Superior temporal gyrus (tissue), 1 donor: ENCODE results near the gene NLGN1.

ENCODE experiments used
- DNase-seq: peaks from one replicate; pipeline ENCODE4 v3.0.0-alpha.2; 2016; ENCODE audit errors: extremely low spot score

Gene NLGN1

GRCh38 chr3:173838644-173839043 is 441.1 kb downstream of the NLGN1 start:
- no peak for DNase-seq

DNA sequence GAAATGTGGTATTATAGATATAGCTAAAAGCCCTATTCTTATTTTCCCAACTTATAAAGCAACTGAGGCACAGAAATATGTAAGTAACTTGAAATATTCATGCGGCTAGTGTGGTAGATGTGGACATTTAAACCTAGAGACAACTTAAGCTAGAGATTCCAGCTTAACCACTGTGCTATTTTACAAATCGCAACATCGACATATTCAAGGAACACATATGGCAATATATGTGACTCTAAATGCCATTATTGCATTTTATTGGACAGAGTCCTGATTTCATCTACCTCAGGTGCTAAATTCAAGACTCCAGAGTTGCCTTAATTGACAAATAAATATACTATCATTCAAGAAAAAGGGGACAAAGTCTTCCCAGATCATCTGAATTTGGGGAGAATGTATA is 442.3 kb downstream of the NLGN1 start:
- DNase-seq = no peak

DNA sequence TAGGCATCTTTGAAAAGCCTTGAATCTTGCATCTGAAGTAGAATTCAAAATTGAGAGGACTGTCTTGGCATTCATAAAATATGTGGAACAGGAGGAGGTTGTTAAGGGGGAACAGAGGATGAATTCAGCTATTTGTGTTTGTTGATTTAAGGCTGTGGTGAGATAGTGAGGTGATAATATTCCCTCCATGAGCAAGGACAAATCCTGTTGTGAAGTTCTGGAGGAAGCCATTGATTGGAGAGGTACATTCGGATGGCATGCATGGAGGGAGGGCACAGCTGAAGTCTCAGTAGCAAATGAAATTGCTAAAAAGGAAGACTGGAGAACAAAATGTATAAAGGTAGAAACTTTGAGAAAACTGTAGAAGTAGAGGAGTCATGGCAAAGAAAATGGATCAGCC is 443.8 kb downstream of the NLGN1 start:
- no peak for DNase-seq

- DNase-seq = no peak
These were observed 445.5 kb downstream of the NLGN1 start for GRCh38 chr3:173843060-173843459.

DNA sequence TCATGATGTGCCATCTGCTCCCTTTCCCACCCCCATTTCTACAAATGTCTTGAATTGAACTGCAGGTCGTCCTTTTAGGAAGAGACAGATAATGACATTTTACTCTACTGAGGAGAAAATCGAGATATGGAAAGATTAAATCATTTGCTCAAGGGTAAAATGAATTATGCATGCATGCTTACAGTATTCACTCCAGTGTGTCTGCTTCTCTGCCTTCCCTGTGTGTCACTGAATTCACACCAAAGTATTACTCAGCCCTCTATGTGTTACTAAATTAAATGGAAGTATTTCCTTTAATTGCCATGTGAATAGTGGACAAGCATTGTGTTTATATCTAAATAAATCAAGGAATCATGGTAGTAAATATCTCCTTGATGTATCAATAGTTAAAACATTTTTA is 449.0 kb downstream of the NLGN1 start:
- no peak for DNase-seq

GRCh38 chr3:173849489-173849888 is 451.9 kb downstream of the NLGN1 start:
- no peak for DNase-seq

DNA sequence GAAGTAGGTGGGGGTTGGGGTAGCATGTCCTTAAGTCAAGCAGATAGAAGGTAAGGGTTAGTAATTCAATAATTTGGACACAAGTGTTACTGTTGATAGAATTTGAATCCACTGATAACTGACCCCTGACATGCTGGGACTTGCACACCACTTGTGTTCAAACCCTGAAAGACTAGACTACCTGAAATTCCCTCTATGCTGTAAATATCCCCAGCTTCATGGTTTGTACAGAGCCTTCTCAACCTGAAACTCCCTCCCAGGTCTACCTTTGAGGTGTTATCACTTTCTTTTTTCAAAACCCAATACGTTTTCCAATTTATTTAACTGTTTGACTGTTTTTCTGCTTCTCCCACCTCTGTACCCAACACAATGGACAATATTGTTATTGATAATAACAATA is 459.6 kb downstream of the NLGN1 start:
- DNase-seq = no peak

GRCh38 chr3:173862701-173863100 is 465.2 kb downstream of the NLGN1 start:
- DNase-seq = no peak

DNA sequence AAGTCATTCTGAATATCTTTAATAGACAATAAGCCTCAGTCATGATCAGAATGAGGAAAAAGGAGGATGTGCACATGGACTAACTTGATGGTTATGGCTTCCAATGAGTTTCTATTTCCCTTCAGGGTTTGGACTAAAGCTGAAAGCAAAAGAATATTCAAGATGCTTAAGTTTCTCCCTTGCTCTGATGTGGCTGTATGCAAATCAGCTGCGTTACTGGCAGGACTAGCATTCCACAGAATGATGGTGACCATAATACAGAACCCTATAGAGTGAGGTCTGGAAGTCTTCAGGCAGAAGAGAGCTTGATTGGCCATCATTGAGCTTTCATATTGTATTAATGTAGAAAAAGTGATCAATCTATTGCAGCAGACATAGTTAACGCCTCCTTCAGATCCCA is 466.0 kb downstream of the NLGN1 start:
- no peak for DNase-seq

DNA sequence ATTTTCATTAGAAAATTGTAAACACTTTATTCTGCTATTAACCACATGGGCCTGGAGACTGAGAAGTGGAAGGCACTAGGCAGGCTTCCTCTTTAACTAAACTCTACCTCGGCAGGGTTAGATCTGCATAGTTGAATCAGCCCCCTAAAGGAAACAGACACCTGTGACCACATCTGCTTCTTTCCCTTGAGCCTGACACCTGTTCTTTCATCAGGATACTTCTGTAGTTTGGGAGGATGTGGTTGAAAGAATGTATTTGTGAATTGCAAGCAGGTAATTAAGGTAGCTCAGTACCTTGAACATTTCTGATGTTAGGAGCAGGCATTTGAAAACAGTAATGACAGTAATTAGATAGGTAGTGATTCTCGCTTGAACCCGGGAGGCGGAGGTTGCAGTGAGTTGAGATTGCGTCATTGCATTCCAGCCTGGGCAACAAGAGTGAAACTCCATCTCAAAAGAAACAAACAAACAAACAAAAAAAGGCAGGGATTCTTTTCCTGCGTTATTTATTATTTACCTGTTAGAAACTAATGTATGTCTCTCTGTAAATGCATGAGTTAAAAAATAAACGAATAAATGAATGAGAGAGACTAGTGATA is 468.5 kb downstream of the NLGN1 start:
- no peak for DNase-seq

GRCh38 chr3:173869766-173870165 is 472.2 kb downstream of the NLGN1 start:
- peak; percentile 68 for DNase-seq

DNA sequence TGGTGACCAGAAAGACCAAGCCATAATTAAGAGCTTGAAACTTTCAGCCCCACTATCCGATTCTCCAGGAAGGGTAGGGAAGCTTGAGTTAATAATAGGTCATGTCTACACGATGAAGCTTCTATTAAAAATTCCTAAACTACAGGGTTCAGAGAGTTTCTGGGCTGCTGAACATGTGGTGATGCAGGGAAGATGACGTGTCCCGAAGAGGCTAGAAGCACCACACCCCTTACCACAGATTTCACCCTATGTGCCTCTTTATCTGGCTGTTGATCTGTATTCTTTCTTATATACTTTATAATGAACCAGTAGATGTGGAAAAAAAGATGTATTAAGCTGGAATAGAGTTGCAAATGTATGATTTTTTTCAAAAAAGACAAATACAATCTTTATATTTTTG is 473.4 kb downstream of the NLGN1 start:
- no peak for DNase-seq

DNA sequence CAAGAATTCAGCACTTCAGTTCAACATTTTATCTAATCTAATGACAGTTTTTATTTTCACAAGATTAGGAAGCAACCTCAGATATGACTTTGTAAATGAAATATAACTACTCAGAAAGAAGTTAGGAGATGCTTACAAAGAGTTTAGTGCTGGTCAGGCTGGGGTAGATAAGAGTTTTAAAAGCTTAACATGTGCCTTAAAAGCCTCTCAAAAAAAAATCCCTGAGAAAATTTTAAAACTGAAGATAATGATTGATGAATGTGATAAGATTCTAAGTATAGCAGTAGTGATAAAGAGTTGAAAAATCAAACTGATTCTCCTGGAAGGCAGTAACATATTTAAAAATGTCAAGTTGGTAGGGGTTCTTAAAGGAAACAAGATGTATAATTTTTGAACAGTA is 478.2 kb downstream of the NLGN1 start:
- DNase-seq = no peak

DNA sequence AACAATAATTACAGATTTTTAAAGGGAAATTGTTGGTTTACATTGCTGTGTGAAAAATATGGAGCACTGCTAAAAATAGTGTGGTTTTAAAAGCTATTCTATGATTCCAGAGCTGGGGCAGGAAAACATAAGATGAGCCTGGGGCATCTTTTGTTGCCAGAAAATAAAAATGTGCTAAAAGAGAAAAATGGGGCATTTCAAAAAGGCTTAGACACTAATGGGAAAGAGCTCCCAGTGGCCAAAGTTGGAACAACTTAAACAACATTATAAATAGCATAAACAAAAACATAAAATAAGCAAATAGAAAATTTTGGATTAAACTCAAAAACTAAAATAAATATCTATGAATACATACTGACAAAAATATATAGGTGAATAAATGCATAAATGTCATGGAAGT is 478.9 kb downstream of the NLGN1 start:
- no peak for DNase-seq

GRCh38 chr3:173887888-173888287 is 490.3 kb downstream of the NLGN1 start:
- no peak for DNase-seq

DNA sequence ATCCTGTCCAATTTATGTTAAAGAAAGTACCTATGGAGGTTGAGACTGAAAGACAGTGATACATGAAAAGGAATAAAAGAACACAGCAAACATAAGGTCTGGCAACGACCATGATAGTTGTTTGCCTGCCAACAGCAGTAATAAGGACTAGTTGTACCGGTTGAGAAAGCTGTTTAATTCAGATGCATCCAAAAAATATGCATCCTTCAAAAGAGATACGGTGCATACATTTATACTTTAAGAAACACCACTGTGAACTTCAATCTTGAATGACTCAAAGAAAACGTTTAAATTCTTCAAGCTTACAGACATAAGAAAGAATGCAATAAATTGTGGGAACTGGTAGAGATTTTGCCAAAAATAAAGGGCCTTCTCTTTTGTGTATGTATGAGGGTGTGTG is 492.1 kb downstream of the NLGN1 start:
- peak; percentile 65 for DNase-seq

- DNase-seq = no peak
These were observed 492.5 kb downstream of the NLGN1 start for GRCh38 chr3:173890091-173890490.

- DNase-seq = no peak
These were observed 493.9 kb downstream of the NLGN1 start for GRCh38 chr3:173891272-173892100.

DNA sequence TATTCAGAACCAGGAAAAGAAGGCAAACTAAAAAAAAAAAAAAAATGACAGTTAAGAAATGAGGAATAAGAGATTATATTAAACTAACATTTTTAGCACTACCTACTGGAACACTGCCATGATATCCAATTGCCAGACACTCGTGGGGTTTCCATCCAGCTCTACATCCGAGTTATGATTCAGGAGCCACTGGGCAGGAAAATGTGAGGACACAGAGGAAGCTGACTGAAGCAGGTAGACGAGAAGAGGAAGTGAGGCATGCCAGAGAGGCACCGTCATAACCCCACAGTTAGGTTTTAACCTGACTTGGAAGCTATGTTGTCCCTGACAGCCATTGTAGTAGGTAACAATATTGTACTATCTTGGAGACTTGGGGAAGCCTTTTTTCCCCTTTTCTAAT is 495.0 kb downstream of the NLGN1 start:
- no peak for DNase-seq

- no peak for DNase-seq
These were observed 495.5 kb downstream of the NLGN1 start for GRCh38 chr3:173893066-173893465.

- no peak for DNase-seq
These were observed 496.3 kb downstream of the NLGN1 start for GRCh38 chr3:173893835-173894234.

- DNase-seq = no peak
These were observed 500.1 kb downstream of the NLGN1 start for GRCh38 chr3:173897631-173898030.

DNA sequence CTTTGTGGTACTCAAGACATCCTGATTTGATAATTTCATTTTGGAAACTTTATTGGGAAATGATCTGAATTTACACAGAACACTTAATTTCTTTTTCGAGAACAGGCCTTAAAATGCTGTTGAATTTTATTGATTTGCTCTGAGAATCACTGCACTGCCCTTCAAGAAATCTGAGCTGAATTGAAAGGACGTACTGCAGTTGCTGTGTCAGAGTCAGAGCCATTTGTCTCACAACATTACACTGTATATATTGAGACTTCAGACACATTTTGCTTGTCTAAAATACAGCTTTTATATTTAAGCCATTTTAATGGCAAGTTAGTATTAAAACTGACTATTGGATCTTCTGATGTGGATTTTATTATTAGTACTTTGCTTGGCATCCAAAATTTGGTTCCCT is 504.1 kb downstream of the NLGN1 start:
- DNase-seq = no peak

- no peak for DNase-seq
These were observed 504.9 kb downstream of the NLGN1 start for GRCh38 chr3:173902401-173902800.
